ENCODE results near the gene ABCC8. TPM values are rescaled to one million over a fixed set of nuclear protein-coding genes. Genes with fewer than 3 reads are reported as not detected.

ABCC8 gene
- total and polyA plus RNA-seq, 2 donors from 2014 or later = 1.3 to 3.2 TPM

DNA sequence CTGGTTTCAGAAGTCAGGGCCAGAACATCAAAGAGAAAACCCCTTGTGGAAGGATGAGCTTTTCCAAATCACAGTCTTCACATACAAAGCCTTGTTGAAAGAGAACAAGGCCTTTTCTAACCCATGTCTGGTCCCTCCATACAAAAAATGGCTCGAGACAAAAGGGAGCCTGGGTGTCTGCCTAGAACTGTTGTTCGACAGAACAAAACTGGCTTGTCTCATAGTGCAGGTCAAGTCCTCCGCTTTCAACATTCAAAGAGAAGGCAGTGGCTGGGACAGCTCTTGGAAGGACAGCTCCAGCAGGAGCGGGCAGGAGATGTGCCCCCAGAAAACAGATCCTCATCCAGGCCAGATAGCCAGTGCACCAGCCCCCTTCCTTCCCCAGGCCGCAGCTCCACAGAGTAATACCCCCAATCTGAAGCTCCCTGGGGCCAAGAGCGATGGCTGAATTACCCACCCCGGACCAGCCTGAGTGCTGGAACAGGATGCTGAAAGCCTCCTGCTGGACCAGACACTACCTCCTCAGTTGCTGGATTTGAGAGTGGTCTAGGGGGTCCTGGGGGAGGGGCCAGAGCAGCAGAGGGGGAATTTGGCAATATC, 40.0 kb upstream of the ABCC8 start:
- intact Hi-C loops (cut with DNase I) = no loop called here
- no peak for FAIRE-seq

DNA sequence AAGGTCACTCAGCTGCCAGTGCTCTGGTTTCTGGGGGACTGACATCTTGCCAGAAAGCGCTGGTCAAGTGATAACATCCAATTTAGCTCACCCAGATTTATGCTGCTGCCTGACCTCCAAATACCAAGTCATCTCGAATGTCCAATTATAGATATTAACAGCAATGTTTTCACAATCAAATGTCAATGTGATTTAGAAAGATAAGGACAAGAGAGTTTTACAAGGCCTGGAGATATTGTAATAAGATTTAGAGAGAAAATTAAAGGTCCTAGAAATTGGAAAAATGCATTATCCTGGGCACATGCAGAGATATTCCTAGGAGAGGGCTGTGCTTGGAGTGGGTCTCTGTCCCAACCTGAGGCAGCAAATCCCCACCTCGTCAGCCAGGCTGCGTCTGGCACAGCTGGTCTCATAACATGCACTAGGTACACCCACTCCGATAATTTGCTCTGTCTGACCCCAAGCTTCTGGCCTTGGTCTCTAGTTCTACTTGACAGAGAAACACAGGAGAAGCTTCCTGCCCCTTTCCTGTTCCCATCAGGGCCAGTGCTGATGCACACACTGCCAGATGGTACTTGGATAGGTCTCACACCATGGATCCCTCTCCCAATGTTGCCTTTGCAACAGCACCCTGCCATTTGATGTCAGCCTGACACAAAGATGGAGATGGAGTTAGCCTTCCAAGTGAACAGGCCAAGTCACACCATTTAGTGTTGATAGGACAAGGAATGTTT, 39.0 kb upstream of the ABCC8 start:
- H3K27me3 ChIP-seq (ENCODE audit: control insufficient read depth, insufficient read depth, low read length) = no peaks in the 10 kb centered on the region
- FAIRE-seq = no peak
- intact Hi-C loops (cut with DNase I) = no loop called here

More for the DNA sequence above, 40.0 kb upstream of the ABCC8 start:
- no peak overlapping the region for H3K4me3 ChIP-seq (ENCODE audit: low read length in 3 of 3)
- no peak overlapping the region for H3K9ac ChIP-seq (ENCODE audit: low read length in 3 of 3)
- H3K4me1 ChIP-seq (ENCODE audit: control insufficient read depth in 2 of 3, insufficient read depth in 2 of 3, low read depth in 1 of 3, low read length in 3 of 3) = peaks cover 0 to 9% (median 3%) of the 10 kb centered on the region in 3 donors
- TF ChIP-seq, protein P1, sequence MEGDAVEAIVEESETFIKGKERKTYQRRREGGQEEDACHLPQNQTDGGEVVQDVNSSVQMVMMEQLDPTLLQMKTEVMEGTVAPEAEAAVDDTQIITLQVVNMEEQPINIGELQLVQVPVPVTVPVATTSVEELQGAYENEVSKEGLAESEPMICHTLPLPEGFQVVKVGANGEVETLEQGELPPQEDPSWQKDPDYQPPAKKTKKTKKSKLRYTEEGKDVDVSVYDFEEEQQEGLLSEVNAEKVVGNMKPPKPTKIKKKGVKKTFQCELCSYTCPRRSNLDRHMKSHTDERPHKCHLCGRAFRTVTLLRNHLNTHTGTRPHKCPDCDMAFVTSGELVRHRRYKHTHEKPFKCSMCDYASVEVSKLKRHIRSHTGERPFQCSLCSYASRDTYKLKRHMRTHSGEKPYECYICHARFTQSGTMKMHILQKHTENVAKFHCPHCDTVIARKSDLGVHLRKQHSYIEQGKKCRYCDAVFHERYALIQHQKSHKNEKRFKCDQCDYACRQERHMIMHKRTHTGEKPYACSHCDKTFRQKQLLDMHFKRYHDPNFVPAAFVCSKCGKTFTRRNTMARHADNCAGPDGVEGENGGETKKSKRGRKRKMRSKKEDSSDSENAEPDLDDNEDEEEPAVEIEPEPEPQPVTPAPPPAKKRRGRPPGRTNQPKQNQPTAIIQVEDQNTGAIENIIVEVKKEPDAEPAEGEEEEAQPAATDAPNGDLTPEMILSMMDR (IDR thresholded peaks at IDR 0.05; ENCODE audit: borderline replicate concordance, extremely low read depth, insufficient read depth) = no peak
- H3K9me3 ChIP-seq (ENCODE audit: control insufficient read depth in 2 of 3, insufficient read depth in 1 of 3, low read length in 3 of 3) = no peaks in the 10 kb centered on the region
- peaks cover 0 to 18% (median 0%) of the 10 kb centered on the region in 3 donors for H3K36me3 ChIP-seq (ENCODE audit: control insufficient read depth in 2 of 3, insufficient read depth in 3 of 3, low read length in 3 of 3)
- peak in 1 of 5 donors; percentile 52 for DNase-seq
- no peaks in the 10 kb centered on the region for H3K27me3 ChIP-seq (ENCODE audit: control insufficient read depth, insufficient read depth, low read length)
- H3K27ac ChIP-seq (ENCODE audit: low read depth in 2 of 2, low read length in 2 of 2) = no peak overlapping the region

DNA sequence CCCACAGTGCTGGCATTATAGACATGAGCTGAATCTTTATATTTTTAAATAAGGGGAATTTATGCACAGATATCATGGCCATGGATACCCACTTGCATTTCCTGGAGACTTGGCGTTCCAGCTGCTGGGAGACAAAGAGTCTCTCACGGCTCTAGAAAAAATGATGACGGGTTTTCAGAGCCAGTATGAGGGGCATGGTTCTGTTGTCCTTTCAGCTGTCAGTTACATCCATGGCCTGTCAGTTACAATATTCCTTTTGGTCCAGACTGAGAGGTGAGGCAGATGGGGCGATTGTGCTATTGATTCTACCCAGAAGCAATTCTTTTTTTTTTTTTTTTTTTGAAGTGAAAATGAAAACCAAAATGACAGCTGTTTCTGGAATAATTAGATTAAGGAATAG, 37.8 kb upstream of the ABCC8 start:
- Histone ChIP-seq H3K27ac (ENCODE audit: low read depth in 2 of 2, low read length in 2 of 2) (no peak overlapping the region), H3K4me3 (ENCODE audit: low read length in 3 of 3) (no peak overlapping the region), H3K9me3 (ENCODE audit: control insufficient read depth in 2 of 3, insufficient read depth in 1 of 3, low read length in 3 of 3) (no peaks in the 10 kb centered on the region), H3K27me3 (ENCODE audit: control insufficient read depth, insufficient read depth, low read length) (no peaks in the 10 kb centered on the region), H3K36me3 (ENCODE audit: control insufficient read depth in 2 of 3, insufficient read depth in 3 of 3, low read length in 3 of 3) (peaks cover 0 to 10% (median 0%) of the 10 kb centered on the region in 3 donors), H3K4me1 (ENCODE audit: control insufficient read depth in 2 of 3, insufficient read depth in 2 of 3, low read depth in 1 of 3, low read length in 3 of 3) (peaks cover 0 to 9% (median 3%) of the 10 kb centered on the region in 3 donors), H3K9ac (ENCODE audit: low read length in 3 of 3) (no peak overlapping the region)
- FAIRE-seq (no peak), DNase-seq (no peak)
- TF ChIP-seq, protein P1 (IDR thresholded peaks at IDR 0.05; ENCODE audit: borderline replicate concordance, extremely low read depth, insufficient read depth) = no peak
- intact Hi-C loops (cut with DNase I) = no loop called here

More for the DNA sequence above, 39.0 kb upstream of the ABCC8 start:
- Histone ChIP-seq H3K9me3 (ENCODE audit: control insufficient read depth in 2 of 3, insufficient read depth in 1 of 3, low read length in 3 of 3) (no peaks in the 10 kb centered on the region), H3K4me3 (ENCODE audit: low read length in 3 of 3) (no peak overlapping the region), H3K4me1 (ENCODE audit: control insufficient read depth in 2 of 3, insufficient read depth in 2 of 3, low read depth in 1 of 3, low read length in 3 of 3) (peaks cover 0 to 9% (median 3%) of the 10 kb centered on the region in 3 donors), H3K27ac (ENCODE audit: low read depth in 2 of 2, low read length in 2 of 2) (no peak overlapping the region), H3K9ac (ENCODE audit: low read length in 3 of 3) (no peak overlapping the region), H3K36me3 (ENCODE audit: control insufficient read depth in 2 of 3, insufficient read depth in 3 of 3, low read length in 3 of 3) (peaks cover 0 to 18% (median 0%) of the 10 kb centered on the region in 3 donors)
- DNase-seq = no peak
- TF ChIP-seq, protein P1 (IDR thresholded peaks at IDR 0.05; ENCODE audit: borderline replicate concordance, extremely low read depth, insufficient read depth) = no peak

All from kidney (tissue), 14 donors.